ENCODE data around the gene ATP7B. TPM values are rescaled to one million over a fixed set of nuclear protein-coding genes. Genes with fewer than 3 reads are reported as not detected.
A peak's percentile ranks its signal among the peaks of the same experiment; 100 is the strongest.

Gene ATP7B
- total RNA-seq, 2 donors from 2014 or later = 0.45 to 0.53 TPM

DNA sequence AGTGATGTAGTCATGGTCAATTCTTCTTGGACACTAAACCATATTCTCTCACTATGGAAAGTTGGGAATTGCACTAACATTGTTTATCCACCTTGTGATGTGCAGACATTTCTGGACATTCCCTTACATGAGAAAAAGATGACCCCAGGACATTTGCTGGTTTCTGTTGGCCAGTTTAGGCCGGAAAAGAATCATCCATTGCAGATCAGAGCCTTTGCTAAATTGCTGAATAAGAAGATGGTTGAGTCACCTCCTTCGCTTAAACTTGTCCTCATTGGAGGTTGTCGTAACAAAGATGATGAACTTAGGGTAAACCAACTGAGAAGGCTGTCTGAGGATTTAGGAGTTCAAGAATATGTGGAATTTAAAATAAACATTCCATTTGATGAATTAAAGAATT, 13.2 kb upstream of the ATP7B start, which contains the start of gene UTP14C:
TSS of gene UTP14C (plus strand) at position 211 of the 400 bp plus-strand sequence. CDS start 4,114 bp downstream, outside the sequence.
- Mint-ChIP-seq H3K4me1 (ENCODE audit: low read depth in 2 of 2) (peaks cover 24 to 32% of the 10 kb centered on the region in 2 donors), H3K9me3 (no peaks in the 10 kb centered on the region), H3K4me3 (no peak within 1 kb of the TSS), H3K36me3 (peaks cover 43% of the 10 kb centered on the region), H3K27ac (no peak within 1 kb of the TSS), H3K27me3 (no peaks in the 10 kb centered on the region)
- no peak for DNase-seq (ENCODE audit: low spot score)
- ATAC-seq = no peak

DNA sequence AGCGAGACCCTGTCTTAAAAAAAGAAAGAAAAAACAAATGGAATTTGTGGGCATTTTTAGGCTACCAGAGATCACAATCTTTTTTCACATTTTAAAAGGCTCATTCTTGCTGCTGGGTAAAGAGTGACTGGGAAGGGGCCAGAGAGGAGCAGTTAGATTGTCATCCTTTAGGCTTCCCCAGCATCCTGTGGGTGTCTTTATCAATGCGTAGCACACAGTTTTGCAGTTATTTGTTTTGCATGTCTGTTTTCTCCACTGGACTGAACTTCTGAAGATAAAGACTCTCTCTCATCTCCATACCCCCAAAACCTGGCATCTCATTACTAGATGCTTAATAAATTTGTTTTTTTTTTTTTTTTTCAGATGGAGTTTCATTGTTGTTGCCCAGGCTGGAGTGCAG, 11.1 kb upstream of the ATP7B start:
- Mint-ChIP-seq H3K9me3 (no peaks in the 10 kb centered on the region), H3K36me3 (peaks cover 38% of the 10 kb centered on the region), H3K4me1 (ENCODE audit: low read depth in 2 of 2) (peaks cover 26 to 28% of the 10 kb centered on the region in 2 donors), H3K27me3 (no peaks in the 10 kb centered on the region), H3K27ac (no peak overlapping the region), H3K4me3 (no peak overlapping the region)
- DNase-seq (ENCODE audit: low spot score) = no peak
- ATAC-seq = no peak

- Mint-ChIP-seq H3K4me3 (no peak overlapping the region), H3K9me3 (no peaks in the 10 kb centered on the region), H3K27ac (no peak overlapping the region), H3K4me1 (ENCODE audit: low read depth in 2 of 2) (peaks cover 16 to 20% of the 10 kb centered on the region in 2 donors), H3K36me3 (peaks cover 26% of the 10 kb centered on the region), H3K27me3 (no peaks in the 10 kb centered on the region)
- no peak for ATAC-seq
- DNase-seq (ENCODE audit: low spot score) = no peak
Observed at GRCh38 chr13:52020191-52020590, 8.9 kb upstream of the ATP7B start.

- no peak for ATAC-seq
- peaks cover under 1 to 2% of the 10 kb centered on the region in 2 donors for H3K27me3 Mint-ChIP-seq
Observed at GRCh38 chr13:52016296-52016695, 5.0 kb upstream of the ATP7B start.

GRCh38 chr13:52012512-52012836, 1.2 kb upstream of the ATP7B start:
- no peaks in the 10 kb centered on the region for H3K9me3 Mint-ChIP-seq
- peak overlapping the region; percentile 73 to 97 for H3K27ac Mint-ChIP-seq
- peaks cover 14% of the 10 kb centered on the region for H3K36me3 Mint-ChIP-seq
- peaks cover 15 to 21% of the 10 kb centered on the region in 2 donors for H3K4me1 Mint-ChIP-seq (ENCODE audit: low read depth in 2 of 2)
- peak overlapping the region; percentile 99 for H3K4me3 Mint-ChIP-seq
- DNase-seq (ENCODE audit: low spot score) (no peak), ATAC-seq (no peak)
- peaks cover 20 to 33% of the 10 kb centered on the region in 2 donors for H3K27me3 Mint-ChIP-seq

More at GRCh38 chr13:52016296-52016695, 5.0 kb upstream of the ATP7B start:
- DNase-seq (ENCODE audit: low spot score) = no peak
- Mint-ChIP-seq H3K4me3 (no peak overlapping the region), H3K36me3 (peaks cover 26% of the 10 kb centered on the region), H3K4me1 (ENCODE audit: low read depth in 2 of 2) (peaks cover 20 to 28% of the 10 kb centered on the region in 2 donors), H3K9me3 (no peaks in the 10 kb centered on the region), H3K27ac (no peak overlapping the region)

DNA sequence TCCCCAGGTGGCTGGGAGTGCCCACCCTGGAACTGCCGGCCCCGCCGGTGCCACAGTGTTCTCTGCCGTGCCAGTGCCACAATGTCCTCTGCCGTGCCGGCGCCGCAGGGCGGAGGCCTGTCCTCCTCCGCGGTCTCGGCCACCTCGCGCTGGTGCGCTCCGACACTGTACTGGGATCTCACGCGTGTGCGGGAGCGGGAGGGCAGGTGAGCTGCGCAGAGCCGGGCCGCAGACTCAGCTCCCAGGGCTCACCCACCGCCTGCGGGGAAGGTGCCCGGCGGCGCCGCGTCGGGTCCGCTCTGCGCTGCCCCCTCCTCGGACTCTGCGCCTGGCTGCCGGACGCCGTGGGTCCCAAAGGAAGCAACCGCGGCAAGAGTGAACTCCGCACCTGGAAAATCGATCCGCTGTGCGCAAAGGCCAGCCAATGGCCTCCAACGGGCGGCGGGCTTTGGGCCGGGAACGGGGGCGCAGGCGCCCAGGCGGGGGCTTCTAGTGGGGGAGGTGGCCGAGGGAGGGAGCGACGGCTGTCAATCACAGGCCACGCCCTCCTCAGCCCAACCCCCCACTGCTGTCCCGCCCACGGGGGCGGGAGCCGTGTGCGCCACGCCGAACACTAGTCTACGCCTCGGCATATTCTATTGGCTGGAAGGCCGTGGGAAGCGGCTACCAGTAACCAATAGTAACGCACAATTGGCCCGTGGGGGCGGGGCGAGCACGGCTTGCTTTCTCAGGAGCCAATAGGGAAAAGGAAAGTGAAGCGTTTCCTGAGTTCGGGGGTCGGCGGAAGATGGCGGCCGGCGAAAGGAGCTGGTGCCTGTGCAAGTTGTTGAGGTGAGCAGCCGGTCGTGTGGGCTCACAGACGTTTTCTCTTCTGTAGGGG, 622 bp upstream of the ATP7B start, which contains the start of gene ALG11:
TSS of gene ALG11 (plus strand) at position 767 of the 880 bp plus-strand sequence. CDS start at position 788, 21 bp downstream.
- H3K9me3 Mint-ChIP-seq = no peaks in the 10 kb centered on the region
- peak; percentile 100 for ATAC-seq

GRCh38 chr13:52009946-52010345, 1.3 kb downstream of the ATP7B start:
- ATAC-seq = no peak
- H3K4me1 Mint-ChIP-seq (ENCODE audit: low read depth in 2 of 2) = peaks cover 9 to 13% of the 10 kb centered on the region in 2 donors

More for the DNA sequence above, 622 bp upstream of the ATP7B start, which contains the start of gene ALG11:
- peak within 1 kb of the TSS; percentile 99 for H3K4me3 Mint-ChIP-seq
- DNase-seq (ENCODE audit: low spot score) = peak; percentile 99
- peaks cover 23 to 34% of the 10 kb centered on the region in 2 donors for H3K27me3 Mint-ChIP-seq
- H3K27ac Mint-ChIP-seq = peak within 1 kb of the TSS; percentile 73 to 97
- H3K4me1 Mint-ChIP-seq (ENCODE audit: low read depth in 2 of 2) = peaks cover 14 to 21% of the 10 kb centered on the region in 2 donors
- H3K36me3 Mint-ChIP-seq = peaks cover 14% of the 10 kb centered on the region

GRCh38 chr13:52006523-52007245, 4.6 kb downstream of the ATP7B start:
- ATAC-seq (no peak), DNase-seq (ENCODE audit: low spot score) (no peak)
- no peak overlapping the region for H3K4me3 Mint-ChIP-seq
- H3K36me3 Mint-ChIP-seq = no peaks in the 10 kb centered on the region
- peaks cover 5 to 6% of the 10 kb centered on the region in 2 donors for H3K4me1 Mint-ChIP-seq (ENCODE audit: low read depth in 2 of 2)
- no peak overlapping the region for H3K27ac Mint-ChIP-seq
- H3K9me3 Mint-ChIP-seq = no peaks in the 10 kb centered on the region
- peaks cover 35 to 42% of the 10 kb centered on the region in 2 donors for H3K27me3 Mint-ChIP-seq

More at GRCh38 chr13:52009946-52010345, 1.3 kb downstream of the ATP7B start:
- peak overlapping the region; percentile 99 for H3K4me3 Mint-ChIP-seq
- H3K9me3 Mint-ChIP-seq = no peaks in the 10 kb centered on the region
- peaks cover 6% of the 10 kb centered on the region for H3K36me3 Mint-ChIP-seq
- H3K27me3 Mint-ChIP-seq = peaks cover 35 to 42% of the 10 kb centered on the region in 2 donors
- H3K27ac Mint-ChIP-seq = no peak overlapping the region
- no peak for DNase-seq (ENCODE audit: low spot score)

DNA sequence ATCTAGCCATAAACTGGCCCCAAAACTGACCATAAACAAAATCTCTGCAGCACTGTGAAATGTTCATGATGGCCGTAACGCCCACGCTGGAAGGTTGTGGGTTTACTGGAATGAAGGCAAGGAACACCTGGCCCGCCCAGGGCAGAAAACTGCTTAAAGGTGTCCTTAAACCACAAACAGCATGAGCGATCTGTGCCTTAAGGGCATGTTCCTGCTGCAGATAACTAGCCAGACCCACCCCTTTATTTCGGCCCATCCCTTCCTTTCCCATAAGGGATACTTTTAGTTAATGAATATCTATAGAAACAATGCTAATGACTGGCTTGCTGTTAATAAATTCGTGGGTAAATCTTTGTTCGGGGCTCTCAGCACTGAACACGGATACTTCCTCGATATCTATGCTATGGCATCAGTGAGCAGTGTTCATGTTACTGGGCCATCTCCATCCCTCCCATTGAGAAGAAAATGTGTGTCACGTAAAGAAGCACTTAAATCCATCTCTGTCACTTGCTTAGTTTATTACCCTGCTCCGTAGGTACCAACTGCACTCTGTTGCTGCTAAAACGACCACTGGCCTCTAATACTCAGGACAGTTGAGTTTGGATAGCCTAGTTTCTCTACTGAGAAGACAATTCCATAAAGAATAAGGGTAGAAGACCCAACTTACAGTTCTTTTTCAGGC, 5.3 kb downstream of the ATP7B start:
- ATAC-seq (no peak), DNase-seq (ENCODE audit: low spot score) (no peak)
- Mint-ChIP-seq H3K4me1 (ENCODE audit: low read depth in 2 of 2) (peaks cover 1 to 2% of the 10 kb centered on the region in 2 donors), H3K27ac (no peak overlapping the region), H3K36me3 (no peaks in the 10 kb centered on the region), H3K9me3 (no peaks in the 10 kb centered on the region), H3K4me3 (no peak overlapping the region), H3K27me3 (peaks cover 37 to 38% of the 10 kb centered on the region in 2 donors)

DNA sequence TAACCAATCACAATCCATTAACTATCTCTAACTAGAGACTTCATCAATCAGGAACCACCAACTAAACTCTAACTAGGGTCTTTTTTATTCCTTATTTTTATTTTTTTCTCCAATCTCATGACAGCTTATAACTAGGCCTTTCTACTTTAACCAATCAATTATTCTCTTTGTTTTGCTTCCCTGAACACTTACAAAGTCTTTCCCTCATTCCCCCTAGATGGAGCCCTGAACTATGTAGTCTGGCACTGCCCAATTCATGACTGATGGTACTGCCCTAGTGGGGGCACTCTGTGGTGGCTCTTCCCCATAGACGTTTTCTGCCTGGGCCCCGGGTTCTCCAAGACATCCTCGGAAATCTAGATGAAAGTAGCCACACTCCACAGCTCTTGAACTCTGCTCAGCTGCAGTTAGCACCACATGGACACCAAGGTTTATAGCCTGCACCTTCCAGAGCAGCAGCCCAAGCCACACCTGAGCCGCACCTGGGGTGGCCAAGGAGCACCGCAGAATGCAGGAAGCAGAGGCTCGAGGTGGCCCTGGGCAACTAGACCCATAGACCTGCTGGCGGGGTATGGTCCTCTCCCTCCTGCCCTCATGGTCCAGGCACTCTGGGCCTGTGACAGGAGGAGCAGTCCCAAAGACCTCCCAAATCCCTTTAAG, 6.6 kb downstream of the ATP7B start:
- DNase-seq (ENCODE audit: low spot score) (no peak), ATAC-seq (peak in 1 of 2 donors; percentile 14)
- Mint-ChIP-seq H3K4me1 (ENCODE audit: low read depth in 2 of 2) (no peaks in the 10 kb centered on the region), H3K27me3 (peaks cover 30 to 38% of the 10 kb centered on the region in 2 donors), H3K9me3 (no peaks in the 10 kb centered on the region), H3K4me3 (no peak overlapping the region), H3K36me3 (no peaks in the 10 kb centered on the region), H3K27ac (no peak overlapping the region)

DNA sequence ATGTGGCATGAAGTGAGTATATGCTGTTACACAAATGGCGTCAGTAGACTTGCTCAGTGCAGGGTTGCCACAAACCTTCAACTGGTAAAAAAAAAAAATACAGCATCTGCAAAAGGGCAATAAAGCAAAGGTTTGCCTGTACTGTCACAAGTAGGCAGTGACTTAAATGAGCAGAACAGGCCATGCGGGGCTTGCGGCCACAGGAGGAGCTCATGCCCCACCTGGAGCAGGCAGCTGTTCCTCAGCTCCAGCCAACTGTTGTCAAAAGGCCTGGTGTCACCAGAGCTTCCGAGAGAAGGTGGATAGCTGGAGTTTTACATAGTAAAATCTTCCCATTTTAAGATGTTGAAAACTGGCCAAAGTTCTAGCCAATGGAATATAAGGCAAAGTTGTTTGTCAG, 7.7 kb downstream of the ATP7B start:
- DNase-seq (ENCODE audit: low spot score) (no peak), ATAC-seq (no peak)
- Mint-ChIP-seq H3K4me3 (no peak overlapping the region), H3K9me3 (no peaks in the 10 kb centered on the region), H3K4me1 (ENCODE audit: low read depth in 2 of 2) (no peaks in the 10 kb centered on the region), H3K27me3 (peaks cover 22 to 38% of the 10 kb centered on the region in 2 donors), H3K27ac (no peak overlapping the region), H3K36me3 (no peaks in the 10 kb centered on the region)

DNA sequence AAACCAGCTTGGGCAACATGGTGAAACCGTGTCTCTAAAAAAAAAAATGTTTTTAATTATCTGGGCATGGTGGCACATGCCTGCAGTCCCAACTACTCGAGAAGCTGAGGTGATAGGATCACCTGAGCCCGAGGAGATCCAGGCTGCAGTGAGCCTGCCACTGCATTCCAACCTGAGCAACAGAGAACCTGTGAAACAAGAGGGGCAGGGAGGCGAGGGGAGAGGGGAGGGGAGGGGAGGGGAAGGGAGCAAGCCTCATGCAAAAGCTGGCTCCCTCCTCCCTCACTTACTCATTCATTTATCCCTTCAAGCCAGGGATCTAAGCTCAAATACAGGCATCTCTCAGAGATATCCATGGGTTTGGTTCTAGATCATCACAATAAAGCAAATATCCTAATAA, 8.9 kb downstream of the ATP7B start:
- Mint-ChIP-seq H3K36me3 (no peaks in the 10 kb centered on the region), H3K27me3 (peaks cover 25 to 41% of the 10 kb centered on the region in 2 donors), H3K27ac (no peak overlapping the region), H3K4me1 (ENCODE audit: low read depth in 2 of 2) (no peaks in the 10 kb centered on the region), H3K4me3 (no peak overlapping the region), H3K9me3 (no peaks in the 10 kb centered on the region)
- ATAC-seq (no peak), DNase-seq (ENCODE audit: low spot score) (no peak)
